Measurements from ENCODE around the gene SNX25.

The SNX25 gene

DNA sequence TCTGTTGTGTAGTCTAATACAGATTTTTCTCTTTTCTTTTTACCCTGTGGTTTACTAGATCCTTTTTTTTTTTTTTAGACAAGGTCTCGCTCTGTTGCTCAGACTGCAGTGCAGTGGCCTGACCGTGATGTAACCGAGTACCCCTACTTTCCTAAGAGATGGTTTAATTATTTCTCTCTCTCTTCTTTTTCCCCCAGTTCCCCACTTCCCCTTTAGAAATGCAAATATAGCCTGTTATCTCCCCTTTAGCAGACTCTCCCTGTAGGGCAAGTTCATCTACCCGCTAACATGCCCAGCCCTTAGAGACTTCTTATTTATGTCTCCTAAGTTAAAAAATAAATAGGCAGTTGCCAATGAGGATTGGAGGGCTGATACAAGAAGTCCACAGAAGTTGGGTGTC is 4.5 kb downstream of the SNX25 start:
- DNase-seq (ENCODE audit: low read depth) = no peak
- no peak overlapping the region for H3K4me3 ChIP-seq (ENCODE audit: control insufficient read depth, low read depth, low read length)
- TF ChIP-seq, protein P1, sequence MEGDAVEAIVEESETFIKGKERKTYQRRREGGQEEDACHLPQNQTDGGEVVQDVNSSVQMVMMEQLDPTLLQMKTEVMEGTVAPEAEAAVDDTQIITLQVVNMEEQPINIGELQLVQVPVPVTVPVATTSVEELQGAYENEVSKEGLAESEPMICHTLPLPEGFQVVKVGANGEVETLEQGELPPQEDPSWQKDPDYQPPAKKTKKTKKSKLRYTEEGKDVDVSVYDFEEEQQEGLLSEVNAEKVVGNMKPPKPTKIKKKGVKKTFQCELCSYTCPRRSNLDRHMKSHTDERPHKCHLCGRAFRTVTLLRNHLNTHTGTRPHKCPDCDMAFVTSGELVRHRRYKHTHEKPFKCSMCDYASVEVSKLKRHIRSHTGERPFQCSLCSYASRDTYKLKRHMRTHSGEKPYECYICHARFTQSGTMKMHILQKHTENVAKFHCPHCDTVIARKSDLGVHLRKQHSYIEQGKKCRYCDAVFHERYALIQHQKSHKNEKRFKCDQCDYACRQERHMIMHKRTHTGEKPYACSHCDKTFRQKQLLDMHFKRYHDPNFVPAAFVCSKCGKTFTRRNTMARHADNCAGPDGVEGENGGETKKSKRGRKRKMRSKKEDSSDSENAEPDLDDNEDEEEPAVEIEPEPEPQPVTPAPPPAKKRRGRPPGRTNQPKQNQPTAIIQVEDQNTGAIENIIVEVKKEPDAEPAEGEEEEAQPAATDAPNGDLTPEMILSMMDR (conservative IDR thresholded peaks at IDR 0.05; ENCODE audit: control insufficient read depth, insufficient read depth, low read depth, low read length) = no peak

DNA sequence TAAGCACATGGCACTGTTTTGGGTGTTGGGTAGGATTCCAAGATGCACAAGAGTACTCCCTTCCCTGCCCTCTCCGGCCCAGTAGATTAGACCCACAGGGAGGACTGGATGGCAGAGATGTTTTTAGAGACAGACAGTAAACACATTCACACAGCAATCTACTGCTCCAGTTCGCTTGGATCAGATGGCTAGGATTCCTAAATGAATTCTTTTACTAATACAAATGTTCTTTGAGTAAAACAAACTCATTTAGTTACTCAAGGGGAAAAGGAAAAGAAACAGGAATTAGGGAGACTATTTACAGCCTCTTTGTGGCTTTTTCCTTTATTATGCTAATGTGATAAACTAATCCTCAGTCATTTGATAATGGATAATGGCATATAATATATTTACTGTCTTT is 5.9 kb downstream of the SNX25 start:
- TF ChIP-seq, protein P1 (conservative IDR thresholded peaks at IDR 0.05; ENCODE audit: control insufficient read depth, insufficient read depth, low read depth, low read length) = no peak
- no peak overlapping the region for H3K4me3 ChIP-seq (ENCODE audit: control insufficient read depth, low read depth, low read length)
- no peak for DNase-seq (ENCODE audit: low read depth)

DNA sequence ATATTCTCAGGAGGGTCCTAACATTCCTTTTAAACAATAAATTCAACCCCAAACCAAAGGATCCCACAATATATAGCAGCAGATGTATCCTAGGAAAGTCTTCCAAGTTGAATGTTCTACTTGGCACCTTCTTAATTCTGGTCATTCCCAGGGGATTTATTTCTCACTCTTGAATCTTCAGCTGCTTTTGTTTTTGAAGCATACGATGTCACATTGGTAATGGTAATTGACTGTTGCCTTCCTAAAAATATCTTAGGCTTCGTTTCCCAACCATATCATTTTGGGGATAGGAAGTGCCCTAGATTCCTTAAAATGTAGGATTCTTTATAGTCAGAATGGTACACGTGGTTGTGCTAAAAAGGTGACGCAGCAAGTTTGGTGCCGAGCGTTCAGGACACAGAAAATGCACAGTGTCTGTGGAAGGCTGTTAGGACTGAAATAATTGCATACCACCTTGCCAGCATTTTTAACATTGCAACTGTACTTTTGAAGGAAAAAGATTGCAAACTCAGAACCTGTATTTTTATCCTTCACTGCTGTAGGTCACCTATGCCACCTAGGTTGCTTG is 8.1 kb downstream of the SNX25 start:
- no peak for DNase-seq (ENCODE audit: low read depth)
- H3K4me3 ChIP-seq (ENCODE audit: control insufficient read depth, low read depth, low read length) = no peak overlapping the region
- TF ChIP-seq, protein P1 (conservative IDR thresholded peaks at IDR 0.05; ENCODE audit: control insufficient read depth, insufficient read depth, low read depth, low read length) = no peak

DNA sequence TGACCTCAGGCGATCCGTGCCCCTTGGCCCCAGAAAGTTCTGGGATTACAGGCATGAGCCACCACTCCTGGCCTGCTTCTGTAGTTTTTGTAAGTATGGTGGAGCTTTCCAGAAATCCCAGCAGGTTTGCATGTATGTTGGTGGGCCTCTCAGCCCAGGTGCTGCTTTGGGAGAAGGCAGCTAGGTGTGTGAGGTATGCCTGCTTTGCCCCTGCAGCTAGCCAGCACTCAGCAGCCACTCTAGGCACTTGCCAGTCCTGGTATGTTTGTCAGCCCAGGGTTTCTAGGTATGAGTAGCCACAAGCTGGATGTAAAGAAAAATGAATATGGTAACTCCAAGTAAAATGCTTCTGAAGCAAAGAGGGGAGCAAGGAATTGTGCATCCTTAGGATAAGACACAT is 8.9 kb downstream of the SNX25 start:
- no peak for DNase-seq (ENCODE audit: low read depth)
- TF ChIP-seq, protein P1 (conservative IDR thresholded peaks at IDR 0.05; ENCODE audit: control insufficient read depth, insufficient read depth, low read depth, low read length) = no peak
- no peak overlapping the region for H3K4me3 ChIP-seq (ENCODE audit: control insufficient read depth, low read depth, low read length)

DNA sequence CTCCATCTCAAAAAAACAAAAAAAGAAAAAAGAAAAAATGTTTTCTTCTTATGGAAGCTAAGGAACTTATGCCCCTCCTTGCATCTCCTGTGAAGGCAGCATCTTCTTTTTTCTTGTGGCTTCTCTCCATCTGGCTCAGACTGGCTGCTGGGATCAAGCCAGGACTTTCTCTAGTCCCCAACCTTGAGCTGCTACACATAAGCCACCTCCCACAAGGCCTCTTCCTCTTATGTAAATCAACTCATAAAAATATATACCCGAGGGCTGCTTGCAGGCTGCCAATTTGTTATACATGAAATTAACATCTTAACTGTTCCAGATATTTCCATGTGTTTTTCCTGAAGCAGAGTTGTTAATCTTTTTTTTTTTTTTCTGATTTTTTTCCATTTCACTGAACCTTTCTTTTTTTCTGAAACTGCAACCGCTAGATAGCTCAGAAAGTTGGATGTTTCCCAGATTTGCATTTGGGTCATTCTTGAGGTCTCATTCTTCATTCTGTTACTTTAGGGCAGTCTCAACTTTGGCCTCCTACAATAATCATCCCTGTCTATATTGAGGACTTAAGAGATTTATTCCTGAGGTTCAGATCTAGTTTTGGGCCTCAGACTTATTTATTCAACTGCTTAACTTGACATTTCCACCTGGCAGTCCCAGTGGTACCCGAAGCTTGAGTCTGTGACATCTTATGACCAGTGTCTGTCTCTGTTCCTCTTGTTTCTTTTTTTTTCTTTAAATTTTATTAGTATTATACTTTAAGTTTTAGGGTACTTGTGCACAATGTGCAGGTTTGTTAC is 10.3 kb downstream of the SNX25 start:
- peak; percentile 82 for DNase-seq (ENCODE audit: low read depth)
- TF ChIP-seq, protein P1 (conservative IDR thresholded peaks at IDR 0.05; ENCODE audit: control insufficient read depth, insufficient read depth, low read depth, low read length) = no peak
- no peak overlapping the region for H3K4me3 ChIP-seq (ENCODE audit: control insufficient read depth, low read depth, low read length)

DNA sequence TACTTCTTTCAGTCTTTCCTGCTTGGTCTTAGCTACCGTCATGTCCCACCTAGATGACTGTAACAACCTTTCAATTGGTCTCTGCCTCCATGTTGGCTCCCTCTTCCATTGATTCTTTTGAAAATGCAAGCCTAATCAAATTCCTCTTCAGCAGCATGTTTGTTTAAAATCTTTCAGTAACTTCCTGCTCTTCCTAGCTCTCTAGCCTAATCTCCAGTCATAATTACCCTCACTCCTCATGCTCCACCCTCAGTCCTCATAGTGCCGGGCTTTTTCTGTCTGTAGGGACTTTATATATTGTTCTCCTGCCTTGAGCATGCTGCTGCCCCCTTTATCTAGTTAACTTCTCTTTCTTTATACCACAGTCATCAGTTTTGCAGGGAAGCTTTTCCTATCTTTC is 12.1 kb downstream of the SNX25 start:
- TF ChIP-seq, protein P1 (conservative IDR thresholded peaks at IDR 0.05; ENCODE audit: control insufficient read depth, insufficient read depth, low read depth, low read length) = no peak
- DNase-seq (ENCODE audit: low read depth) = no peak
- no peak overlapping the region for H3K4me3 ChIP-seq (ENCODE audit: control insufficient read depth, low read depth, low read length)

All from fibroblast of mammary gland (primary cell).